B cell (primary cell): Measurements from ENCODE around the gene GPR75. TPM values are rescaled to one million over a fixed set of nuclear protein-coding genes. Genes with fewer than 3 reads are reported as not detected.
"Not testable (repeated sequence)": the region's sequence is repeated elsewhere in the genome, so short reads cannot be mapped to it uniquely, and the experiment has no call there.

Source experiments
- ATAC-seq: fragments of 200-7000 bp; cut with Tn5 transposase; one replicate; pipeline ENCODE4 v1.10.0; 2021; ENCODE audit warnings: low read depth, mild to moderate bottlenecking, moderate number of reproducible peaks, moderate library complexity
- CTCF ChIA-PET: fragments of 350-600 bp; sonication (Branson Sonifier 250); formaldehyde crosslinking; loops from one replicate; lab custom pipeline; 2021; ENCODE audit warnings: antibody characterized with exemption, inconsistent platforms; lab: Charles Lee
- POLR2A ChIA-PET: fragments of 350-600 bp; sonication (Branson Sonifier 250); formaldehyde crosslinking; loops from one replicate; lab custom pipeline; 2021; ENCODE audit warnings: antibody characterized with exemption; lab: Charles Lee
- DNase-seq: peaks from one replicate; pipeline ENCODE4 v3.0.0; 2013
- H2AFZ ChIP-seq: 2 replicates; pipeline ENCODE4 v1.6.1; 2012; ENCODE audit warnings: mild to moderate bottlenecking, low read depth, low read length; ENCODE audit not compliant: insufficient read depth, poor library complexity, severe bottlenecking
- H3K27ac ChIP-seq, 2 donors: 1 replicate in 1 of 2; 2 replicates in 1 of 2; pipeline ENCODE4 v1.5.1; 2012 to 2013; ENCODE audit warnings: low read length in 2 of 2, mild to moderate bottlenecking in 2 of 2, moderate library complexity in 1 of 2
- H3K27me3 ChIP-seq, 4 experiments: fragments of 200-600 bp in 1 of 4; sonication (generic) in 1 of 4; replicated peaks in 1 of 4; 1 replicate in 2 of 4; 2 replicates in 2 of 4; pipeline versions ENCODE4 v1.6.1 to v1.7.0; 2013 to 2016; ENCODE audit warnings: low read length in 3 of 4, mild to moderate bottlenecking in 2 of 4, mixed read lengths in 1 of 4, moderate library complexity in 1 of 4; ENCODE audit not compliant: insufficient read depth in 4 of 4, control insufficient read depth in 3 of 4; ENCODE audit errors: control extremely low read depth in 1 of 4
- H3K36me3 ChIP-seq, 2 experiments: replicated peaks in 1 of 2; 1 replicate in 1 of 2; 2 replicates in 1 of 2; pipeline versions ENCODE4 v1.6.1 to v1.7.1; 2013; ENCODE audit warnings: low read length in 1 of 2; ENCODE audit not compliant: insufficient read depth in 2 of 2, control insufficient read depth in 1 of 2; ENCODE audit errors: control extremely low read depth in 1 of 2, extremely low read depth in 1 of 2
- H3K4me1 ChIP-seq, 2 donors: fragments of 200-600 bp in 1 of 2; sonication (generic) in 1 of 2; 1 replicate in 1 of 2; 2 replicates in 1 of 2; pipeline versions ENCODE4 v1.5.1 to v1.6.1; 2013 to 2017; ENCODE audit warnings: low read length in 2 of 2; ENCODE audit not compliant: control insufficient read depth in 2 of 2, insufficient read depth in 2 of 2
- H3K4me2 ChIP-seq: replicated peaks from 2 replicates; pipeline ENCODE3; 2012; ENCODE audit warnings: mild to moderate bottlenecking, low read depth, low read length; ENCODE audit not compliant: poor library complexity, severe bottlenecking
- H3K4me3 ChIP-seq, 5 experiments: fragments of 200-600 bp in 1 of 5; sonication (generic) in 1 of 5; 1 replicate in 3 of 5; 2 replicates in 2 of 5; pipeline versions ENCODE4 v1.5.1 to v1.7.0; 2011 to 2016; ENCODE audit warnings: low read length in 4 of 5, mild to moderate bottlenecking in 4 of 5, low read depth in 2 of 5, control low read depth in 1 of 5, moderate library complexity in 1 of 5; ENCODE audit not compliant: insufficient read depth in 1 of 5; ENCODE audit errors: control extremely low read depth in 1 of 5, extremely low read depth in 1 of 5
- H3K79me2 ChIP-seq: fragments of 200-600 bp; sonication (generic); one replicate; pipeline ENCODE4 v1.6.0; 2016; ENCODE audit warnings: low read length; ENCODE audit not compliant: control insufficient read depth, insufficient read depth
- H3K9ac ChIP-seq: fragments of 200-600 bp; sonication (generic); 2 replicates; pipeline ENCODE4 v1.6.1; 2017; ENCODE audit warnings: mild to moderate bottlenecking, low read length, moderate library complexity
- H3K9me3 ChIP-seq, 3 donors: one replicate each; pipeline versions ENCODE4 v1.6.1 to v1.7.1; 2013; ENCODE audit warnings: low read length in 2 of 3; ENCODE audit not compliant: control insufficient read depth in 2 of 3, insufficient read depth in 1 of 3; ENCODE audit errors: control extremely low read depth in 1 of 3
- H4K20me1 ChIP-seq: 2 replicates; pipeline ENCODE4 v1.6.0; 2012; ENCODE audit warnings: mild to moderate bottlenecking, low read length; ENCODE audit not compliant: insufficient read depth, control insufficient read depth, poor library complexity, severe bottlenecking
- H3K27ac Mint-ChIP-seq: one replicate; pipeline ENCODE4 v1.8.0; 2021; ENCODE audit warnings: mixed read lengths
- H3K27me3 Mint-ChIP-seq: one replicate; pipeline ENCODE4 v1.8.0; 2021; ENCODE audit warnings: mixed read lengths
- H3K4me1 Mint-ChIP-seq: one replicate; pipeline ENCODE4 v1.8.0; 2021; ENCODE audit warnings: mixed read lengths
- H3K4me3 Mint-ChIP-seq: one replicate; pipeline ENCODE4 v1.8.0; 2021; ENCODE audit warnings: mixed read lengths
- H3K9me3 Mint-ChIP-seq: one replicate; pipeline ENCODE4 v1.8.0; 2022; ENCODE audit warnings: mixed read lengths; ENCODE audit not compliant: insufficient read depth
- EZH2 ChIP-seq: IDR thresholded peaks from 2 replicates; pipeline ENCODE4 v1.6.1; 2012; ENCODE audit warnings: borderline replicate concordance, low read depth, mild to moderate bottlenecking, moderate library complexity, low read length; ENCODE audit not compliant: insufficient read depth, poor library complexity, severe bottlenecking
- WGBS: methylation state at CpG from one replicate; pipeline ENCODE4 v1.1.5; 2013; ENCODE audit warnings: missing lambda C conversion rate; ENCODE audit not compliant: insufficient coverage; 5-methylcytosine and 5-hydroxymethylcytosine counted together
- intact Hi-C: fragments of 100-400 bp; cut with micrococcal nuclease; formaldehyde crosslinking; loops from one replicate; pipeline ENCODE4 v1.10.0; 2022
- polyA plus RNA-seq: library from polyadenylated mRNA; depleted of rRNA; stranded (reverse); fragments of >200 nt; gene quantifications from 2 replicates; pipeline ENCODE4 v1.2.3, GENCODE V29; 2012
- total RNA-seq, 2 donors: library from RNA; stranded (reverse); fragments of 120-200 nt in 1 of 2; gene quantifications; 1 replicate in 1 of 2; 2 replicates in 1 of 2; pipeline versions ENCODE4 v1.2.3 to v1.2.4, GENCODE V29; 2013 to 2022
- TF ChIP-seq, protein P1 (sequence below): fragments of 200-600 bp; IDR thresholded peaks from one replicate; pipeline ENCODE4 v1.8.0; 2022; ENCODE audit warnings: antibody characterized with exemption, mild to moderate bottlenecking

The GPR75 gene
- total and polyA plus RNA-seq, 2 donors (not counting 1 experiment from before 2014, with no cell fraction given): 5.1 to 5.9 TPM

- Histone ChIP-seq H4K20me1 (no peaks in the 10 kb centered on the region), H3K79me2 (no peaks in the 10 kb centered on the region), H3K27ac (no peak overlapping the region), H3K4me1 (no peaks in the 10 kb centered on the region), H3K36me3 (peaks cover 0 to 16% of the 10 kb centered on the region in 2 experiments), H3K4me3 (no peak overlapping the region), H3K4me2 (no peak overlapping the region), H3K9ac (no peak overlapping the region), H3K9me3 (no peaks in the 10 kb centered on the region), H2AFZ (no peak overlapping the region), H3K27me3 (no peaks in the 10 kb centered on the region)
- no peak for ATAC-seq
- POLR2A ChIA-PET: no interaction called here
- TF ChIP-seq, protein P1, sequence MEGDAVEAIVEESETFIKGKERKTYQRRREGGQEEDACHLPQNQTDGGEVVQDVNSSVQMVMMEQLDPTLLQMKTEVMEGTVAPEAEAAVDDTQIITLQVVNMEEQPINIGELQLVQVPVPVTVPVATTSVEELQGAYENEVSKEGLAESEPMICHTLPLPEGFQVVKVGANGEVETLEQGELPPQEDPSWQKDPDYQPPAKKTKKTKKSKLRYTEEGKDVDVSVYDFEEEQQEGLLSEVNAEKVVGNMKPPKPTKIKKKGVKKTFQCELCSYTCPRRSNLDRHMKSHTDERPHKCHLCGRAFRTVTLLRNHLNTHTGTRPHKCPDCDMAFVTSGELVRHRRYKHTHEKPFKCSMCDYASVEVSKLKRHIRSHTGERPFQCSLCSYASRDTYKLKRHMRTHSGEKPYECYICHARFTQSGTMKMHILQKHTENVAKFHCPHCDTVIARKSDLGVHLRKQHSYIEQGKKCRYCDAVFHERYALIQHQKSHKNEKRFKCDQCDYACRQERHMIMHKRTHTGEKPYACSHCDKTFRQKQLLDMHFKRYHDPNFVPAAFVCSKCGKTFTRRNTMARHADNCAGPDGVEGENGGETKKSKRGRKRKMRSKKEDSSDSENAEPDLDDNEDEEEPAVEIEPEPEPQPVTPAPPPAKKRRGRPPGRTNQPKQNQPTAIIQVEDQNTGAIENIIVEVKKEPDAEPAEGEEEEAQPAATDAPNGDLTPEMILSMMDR: no peak
- TF ChIP-seq EZH2: no peak
- Mint-ChIP-seq H3K27ac (no peak overlapping the region), H3K4me1 (no peaks in the 10 kb centered on the region), H3K9me3 (no peaks in the 10 kb centered on the region), H3K4me3 (no peak overlapping the region), H3K27me3 (no peaks in the 10 kb centered on the region)
- intact Hi-C loops: no loop called here
- no peak for DNase-seq
- no CpG with 5 or more reads among the region's 2 CpGs for WGBS
- CTCF ChIA-PET: no interaction called here
Observed at GRCh38 chr2:53854678-53855077, 5.1 kb downstream of the GPR75 start.

DNA sequence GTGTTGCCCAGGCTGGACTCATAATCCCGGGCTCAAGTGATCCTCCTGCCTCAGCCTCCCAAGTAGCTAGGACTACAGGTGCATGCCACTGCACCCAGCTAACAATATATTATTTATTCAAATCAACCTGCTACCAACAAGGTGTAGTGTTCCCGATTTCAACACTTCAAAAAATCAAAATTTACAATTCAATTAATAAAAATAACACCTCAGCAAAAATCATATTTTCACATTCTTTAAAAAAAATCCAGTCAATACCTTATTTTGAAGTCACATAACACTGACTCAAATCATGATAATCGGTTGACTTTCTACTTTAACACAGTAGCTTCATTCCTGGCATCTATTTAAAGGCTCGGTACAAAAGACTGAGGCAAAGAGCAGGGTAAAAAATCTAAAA, 7.2 kb downstream of the GPR75 start:
- no peaks in the 10 kb centered on the region for H3K27me3 ChIP-seq
- no peaks in the 10 kb centered on the region for H3K9me3 ChIP-seq
- intact Hi-C loops: no loop called here
- H3K79me2 ChIP-seq: no peaks in the 10 kb centered on the region
- ATAC-seq (no peak), DNase-seq (no peak)
- no peaks in the 10 kb centered on the region for H3K27me3 Mint-ChIP-seq
- ChIA-PET CTCF (no interaction called here), POLR2A (no interaction called here)
- H3K4me1 ChIP-seq: no peaks in the 10 kb centered on the region
- H3K4me2 ChIP-seq: no peak overlapping the region
- H3K27ac Mint-ChIP-seq: no peak overlapping the region
- TF ChIP-seq, protein P1: no peak
- TF ChIP-seq EZH2: no peak
- H2AFZ ChIP-seq: no peak overlapping the region
- H3K9ac ChIP-seq: no peak overlapping the region
- no peak overlapping the region for H3K4me3 Mint-ChIP-seq
- peaks cover 2% of the 10 kb centered on the region for H3K4me1 Mint-ChIP-seq
- no peaks in the 10 kb centered on the region for H3K9me3 Mint-ChIP-seq
- 95% methylated on average over 3 of the region's 4 CpGs for WGBS
- H3K36me3 ChIP-seq: peaks cover 0 to 12% of the 10 kb centered on the region in 2 experiments
- H3K4me3 ChIP-seq: no peak overlapping the region
- H4K20me1 ChIP-seq: no peaks in the 10 kb centered on the region
- H3K27ac ChIP-seq: no peak overlapping the region

GRCh38 chr2:53851052-53851757, 8.6 kb downstream of the GPR75 start:
- H2AFZ ChIP-seq, ATAC-seq, H3K4me3 Mint-ChIP-seq, H3K9ac ChIP-seq, H3K27me3 ChIP-seq, CTCF ChIA-PET, DNase-seq, POLR2A ChIA-PET, H3K4me2 ChIP-seq, H3K4me1 Mint-ChIP-seq, H3K9me3 Mint-ChIP-seq, H3K27ac Mint-ChIP-seq, intact Hi-C loops, H4K20me1 ChIP-seq, H3K79me2 ChIP-seq, H3K9me3 ChIP-seq, H3K4me3 ChIP-seq, H3K4me1 ChIP-seq, H3K27ac ChIP-seq, H3K27me3 Mint-ChIP-seq: not testable (repeated sequence)
- H3K36me3 ChIP-seq: peaks cover 0 to 12% of the 10 kb centered on the region in 2 experiments
- WGBS: 99% methylated on average over 9 of the region's 9 CpGs
